GM19239 (cell line): ENCODE results near the gene RPN2.

Experiments
- DNase-seq: peaks from one replicate; pipeline ENCODE4 v3.0.0; 2011; ENCODE audit warnings: low spot score; ENCODE audit not compliant: insufficient read length
- FAIRE-seq: peaks from 2 replicates; lab custom pipeline; 2011; peaks lifted over from hg19 to GRCh38; lab: Jason Lieb, UNC

Gene RPN2

DNA sequence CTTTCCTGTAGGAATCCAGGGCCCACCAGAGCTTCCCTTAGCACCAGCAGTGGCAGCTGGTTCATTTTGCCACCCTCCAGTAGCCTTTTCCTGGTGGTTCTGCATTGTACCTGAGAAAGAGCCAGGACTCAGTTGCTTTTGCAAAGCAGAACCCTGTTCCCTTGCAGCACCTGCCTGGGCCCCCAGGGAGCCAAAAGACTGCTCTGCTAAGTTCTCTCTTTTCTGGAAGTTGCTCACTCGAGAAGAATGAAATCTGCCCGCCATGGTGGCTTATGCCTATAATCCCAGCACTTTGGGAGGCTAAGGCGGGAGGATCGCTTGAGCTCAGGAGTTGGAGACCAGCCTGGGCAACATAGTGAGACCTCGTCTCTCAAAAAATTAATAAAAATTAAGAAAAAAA lies 58.5 kb downstream of the RPN2 start:
- DNase-seq (no peak), FAIRE-seq (no peak)

DNA sequence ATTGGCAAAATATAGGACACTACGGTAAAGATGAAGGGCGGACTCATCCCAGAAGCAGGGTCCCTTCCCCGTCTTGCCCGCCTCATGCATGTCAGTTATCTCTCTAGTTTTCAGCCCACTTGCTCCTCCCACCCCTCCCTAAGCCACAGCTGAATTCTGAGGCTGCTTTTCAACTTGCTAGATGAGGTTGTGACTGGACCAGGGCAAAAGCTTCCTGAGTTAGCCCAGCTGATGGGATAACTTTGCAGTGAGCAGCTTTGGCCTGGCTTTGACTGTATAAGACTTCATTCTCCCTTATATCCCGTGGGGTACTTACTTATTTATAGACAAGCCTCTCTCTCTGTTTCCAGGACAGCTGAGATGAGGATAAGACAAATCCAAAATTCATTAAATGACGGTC lies 59.3 kb downstream of the RPN2 start:
- no peak for FAIRE-seq
- DNase-seq, result no peak

DNA sequence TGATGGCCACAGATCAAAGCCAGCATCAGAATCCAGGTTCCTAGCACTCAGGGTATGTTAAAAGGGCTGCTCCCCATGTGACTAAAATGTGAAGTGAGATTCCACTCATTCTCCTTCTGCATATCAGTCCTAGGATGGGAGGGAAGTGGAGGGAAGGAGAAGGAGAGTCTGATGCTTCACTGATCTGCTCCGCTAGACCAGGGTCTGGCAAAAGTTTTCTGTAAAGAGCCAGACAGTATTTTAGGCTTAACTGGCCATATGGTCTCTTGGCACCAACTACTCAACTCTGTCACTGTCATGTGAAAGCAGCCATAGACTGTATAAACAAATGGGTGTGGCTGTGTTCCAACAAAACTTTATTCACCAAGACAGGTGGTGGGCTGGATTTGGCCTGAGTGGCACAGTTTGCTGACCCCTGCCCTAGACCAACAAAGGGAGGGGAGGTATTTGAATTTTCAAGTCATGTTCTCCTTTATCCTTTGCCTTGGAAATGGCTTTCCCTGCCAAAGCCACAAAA lies 59.9 kb downstream of the RPN2 start:
- DNase-seq, result no peak
- FAIRE-seq, result no peak

DNA sequence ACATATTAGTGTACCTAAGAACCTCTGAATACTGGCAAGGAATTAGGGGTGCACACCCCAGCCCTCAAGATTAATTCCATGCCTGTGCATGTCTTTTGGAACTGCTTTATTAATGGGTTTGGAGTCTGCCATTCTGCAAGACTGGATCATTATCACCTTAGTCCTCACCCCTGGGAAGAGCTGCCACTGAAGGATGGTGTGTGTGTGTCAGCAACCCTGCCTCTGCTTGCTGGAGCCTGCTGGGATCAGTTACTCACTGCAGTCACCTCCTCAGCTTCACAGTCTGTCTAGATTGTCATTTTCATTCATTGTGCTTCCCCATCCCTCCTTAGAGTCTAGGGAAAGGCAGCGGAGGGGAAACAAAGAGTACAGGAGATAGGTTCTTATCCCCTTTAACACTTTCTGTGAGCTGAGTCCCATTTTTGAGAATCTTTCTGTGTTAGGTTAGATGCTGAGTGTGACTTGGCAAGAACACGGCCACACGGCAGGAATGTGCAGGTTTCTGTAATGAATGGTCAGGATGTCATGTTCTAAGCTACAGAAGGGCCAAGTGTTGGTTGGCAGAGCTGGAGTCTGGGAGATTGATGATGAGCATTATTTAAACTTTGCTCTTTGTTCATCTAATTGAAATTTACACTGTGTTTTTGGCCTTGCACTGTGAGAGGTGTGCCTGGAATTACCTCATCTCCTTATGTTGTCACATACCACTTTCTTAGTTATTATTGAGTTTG lies 61.4 kb downstream of the RPN2 start:
- DNase-seq (no peak), FAIRE-seq (no peak)

DNA sequence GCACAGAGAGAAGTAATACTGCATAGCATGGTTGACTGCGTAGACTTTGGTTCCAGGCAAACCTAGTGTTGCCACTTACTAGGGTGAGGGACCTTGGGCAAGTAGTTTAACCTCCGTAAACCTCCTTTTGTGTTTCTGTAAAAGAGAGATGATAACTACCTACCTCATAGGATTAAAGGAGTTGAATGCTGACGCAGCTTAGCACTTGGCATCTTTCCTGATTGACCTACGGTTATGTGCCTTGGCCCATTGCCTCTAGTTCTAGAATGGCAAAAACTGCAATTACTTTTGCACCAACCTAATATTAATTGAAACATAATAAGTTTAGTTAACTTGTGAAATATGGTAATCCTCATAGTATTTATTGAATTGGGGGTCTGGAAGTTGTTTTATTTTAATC lies 63.4 kb downstream of the RPN2 start:
- DNase-seq (no peak), FAIRE-seq (no peak)

DNA sequence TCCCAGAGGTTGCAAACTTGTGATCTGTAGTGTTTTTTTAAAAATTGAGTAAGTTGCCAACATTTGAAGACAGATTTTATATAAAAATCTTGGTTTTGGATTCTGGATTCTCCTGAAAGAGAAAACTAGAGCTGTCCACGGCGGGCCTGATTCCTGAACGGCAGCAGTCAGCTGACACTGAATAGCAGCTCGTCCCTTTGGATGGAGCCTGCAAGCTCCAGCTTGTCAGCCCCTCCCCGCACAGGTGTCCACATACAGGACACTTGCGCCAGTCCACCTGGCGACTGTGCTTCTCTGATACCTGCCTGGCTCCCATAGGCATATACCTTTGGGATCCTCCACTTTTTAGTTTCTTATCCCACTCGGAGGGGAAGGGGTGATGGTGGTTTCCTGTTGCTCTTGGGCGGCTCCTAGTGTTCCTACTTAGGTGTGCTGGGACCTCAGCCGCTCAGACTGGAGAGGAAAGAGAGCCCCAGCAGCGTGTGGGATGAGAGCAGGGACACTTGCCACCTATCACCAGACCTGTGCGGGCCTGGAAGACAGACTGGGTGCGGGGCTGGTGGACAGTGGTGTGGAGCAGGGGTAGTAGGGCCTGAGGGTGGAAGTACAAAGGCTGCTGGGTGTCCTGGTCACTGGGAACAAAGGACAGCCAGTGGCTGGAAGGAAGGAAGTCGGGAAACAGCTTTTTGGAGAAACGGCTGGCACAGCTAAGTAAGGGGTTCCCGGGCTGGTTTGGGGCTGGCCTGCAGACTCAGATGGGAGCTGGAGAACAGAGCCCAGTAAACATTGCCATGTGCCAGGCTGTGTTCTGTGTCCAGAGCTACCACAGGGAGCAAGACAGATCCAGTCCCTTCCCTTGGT lies 64.2 kb downstream of the RPN2 start:
- DNase-seq (no peak), FAIRE-seq (no peak)

DNA sequence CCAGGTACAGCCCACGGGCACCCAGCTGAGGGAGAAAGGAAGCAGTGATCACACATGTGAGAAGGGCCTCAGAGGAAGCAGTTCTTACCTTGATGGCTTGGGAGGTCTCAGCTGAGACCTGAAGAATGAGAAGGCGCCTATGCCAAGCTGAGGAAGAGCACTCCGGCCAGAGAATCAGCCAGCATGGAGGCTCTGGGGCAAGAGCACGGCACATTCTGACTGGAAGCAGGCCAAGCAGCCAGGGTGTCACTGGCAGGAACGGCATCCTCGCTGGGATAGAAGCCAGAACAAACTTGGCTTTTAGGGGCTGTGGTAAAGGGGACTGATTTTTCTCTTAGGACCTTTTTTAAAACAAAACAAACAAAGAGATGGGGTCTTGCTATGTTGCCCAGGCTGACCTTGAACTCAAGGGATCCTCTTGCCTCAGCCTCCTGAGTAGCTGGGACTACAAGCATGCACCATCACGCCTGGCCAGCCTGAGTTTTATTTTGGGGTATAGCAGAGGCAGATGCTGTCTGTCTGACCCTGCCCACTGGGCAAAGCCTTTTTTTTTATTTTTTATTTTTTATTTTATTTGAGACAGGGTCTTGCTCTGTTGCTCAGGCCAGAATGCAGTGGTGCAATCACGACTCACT lies 64.9 kb downstream of the RPN2 start:
- DNase-seq (no peak), FAIRE-seq (no peak)

DNA sequence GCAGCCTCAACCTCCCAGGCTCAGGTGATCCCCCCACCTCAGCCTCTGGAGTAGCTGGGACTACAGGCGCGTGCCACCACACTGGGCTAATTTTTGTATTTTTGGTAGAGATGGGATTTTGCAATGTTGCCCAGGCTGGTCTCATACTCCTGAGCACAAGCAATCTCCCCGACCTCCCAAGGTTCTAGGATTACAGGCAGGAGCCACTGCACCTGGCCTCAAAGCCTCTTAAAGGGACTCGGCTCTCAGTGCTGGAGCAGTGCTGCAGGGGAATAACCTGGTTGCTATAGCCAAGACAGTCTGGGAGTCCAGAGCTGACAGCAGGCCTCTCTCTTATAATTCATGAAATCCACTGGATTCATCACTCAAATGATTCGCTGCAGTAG lies 65.4 kb downstream of the RPN2 start:
- FAIRE-seq, result no peak
- no peak for DNase-seq

DNA sequence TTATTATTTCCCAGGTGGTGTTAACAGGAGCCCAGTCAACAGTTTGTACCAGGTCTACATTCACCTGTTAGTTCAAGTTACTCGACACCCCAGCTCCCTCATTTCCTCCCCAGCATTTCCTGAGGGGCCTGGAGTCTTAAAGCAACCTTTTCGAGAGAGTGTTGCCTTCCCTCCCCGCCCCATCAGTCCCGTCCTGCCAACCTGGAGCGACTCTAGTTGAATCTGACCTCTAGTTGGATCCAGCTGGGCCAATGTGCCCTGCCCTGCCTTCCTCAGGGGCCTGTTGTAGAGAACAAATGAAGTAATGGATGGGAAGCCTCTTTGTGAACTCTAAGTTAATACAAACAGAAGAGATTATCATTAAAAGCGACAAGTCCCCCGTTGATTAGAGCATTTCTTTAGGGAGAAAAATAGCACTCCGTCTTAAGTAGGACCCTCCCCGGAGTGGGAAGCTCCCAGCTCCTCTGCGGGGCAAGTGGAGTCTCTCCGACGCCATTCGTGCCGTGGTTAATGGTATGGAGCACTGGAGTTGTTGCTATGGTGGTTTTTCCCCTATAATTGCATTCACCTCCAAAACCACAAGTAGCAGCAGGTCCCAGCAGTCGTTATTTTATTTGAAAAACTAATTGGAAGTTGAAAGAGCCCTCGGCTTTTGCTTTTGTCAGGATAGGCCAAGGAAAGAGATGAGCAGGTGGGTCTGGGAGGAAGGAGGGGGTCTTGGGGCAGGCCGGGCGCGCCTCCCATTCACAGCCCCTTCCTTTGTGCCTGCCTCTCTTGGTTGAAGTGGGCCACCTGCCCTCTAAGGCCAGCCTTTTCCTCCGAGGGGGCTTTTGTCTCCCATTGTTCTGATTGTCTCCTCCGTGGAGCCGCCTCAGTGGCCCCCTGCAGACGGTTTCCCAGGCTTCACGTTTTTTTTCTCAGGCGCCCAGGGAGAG lies 66.4 kb downstream of the RPN2 start:
- FAIRE-seq, result no peak
- no peak for DNase-seq

DNA sequence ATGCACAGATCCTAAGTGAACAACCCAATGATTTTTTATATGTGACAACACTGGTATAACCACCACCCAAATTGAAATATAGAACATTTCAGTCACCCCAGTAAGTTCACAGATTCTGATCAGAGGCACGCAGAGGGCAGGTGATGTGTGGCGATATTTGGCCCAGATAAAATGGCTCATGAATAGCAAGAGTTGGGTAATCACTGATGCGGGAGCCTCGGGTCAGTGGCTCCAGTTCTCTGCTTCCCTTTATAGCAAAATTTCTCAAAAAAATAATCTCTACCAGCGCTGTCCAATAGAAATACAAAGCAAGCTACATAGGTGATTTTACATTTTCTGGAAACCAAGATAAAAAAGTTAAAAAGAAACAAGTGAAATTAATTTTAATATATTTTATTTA lies 67.6 kb downstream of the RPN2 start:
- FAIRE-seq, result no peak
- DNase-seq, result no peak

DNA sequence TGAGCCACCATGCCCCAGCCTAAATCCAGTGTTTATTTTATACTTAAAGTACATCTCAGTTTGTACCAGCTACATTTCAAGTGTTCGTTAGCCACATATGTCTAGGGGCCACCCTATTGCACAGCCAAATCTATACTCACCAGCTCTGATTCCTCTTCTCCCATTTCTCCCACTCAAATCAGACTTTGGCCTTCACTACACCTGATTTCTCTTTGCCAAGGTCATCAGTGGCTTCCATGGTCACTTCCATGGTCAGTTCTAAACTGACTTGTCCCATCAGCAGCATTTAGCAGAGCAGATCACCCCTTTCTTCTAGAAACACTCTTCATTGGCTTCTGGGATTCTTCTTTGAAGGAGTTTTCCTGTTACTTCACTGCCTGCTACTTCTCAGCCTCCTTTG lies 68.4 kb downstream of the RPN2 start:
- FAIRE-seq (no peak), DNase-seq (no peak)

DNA sequence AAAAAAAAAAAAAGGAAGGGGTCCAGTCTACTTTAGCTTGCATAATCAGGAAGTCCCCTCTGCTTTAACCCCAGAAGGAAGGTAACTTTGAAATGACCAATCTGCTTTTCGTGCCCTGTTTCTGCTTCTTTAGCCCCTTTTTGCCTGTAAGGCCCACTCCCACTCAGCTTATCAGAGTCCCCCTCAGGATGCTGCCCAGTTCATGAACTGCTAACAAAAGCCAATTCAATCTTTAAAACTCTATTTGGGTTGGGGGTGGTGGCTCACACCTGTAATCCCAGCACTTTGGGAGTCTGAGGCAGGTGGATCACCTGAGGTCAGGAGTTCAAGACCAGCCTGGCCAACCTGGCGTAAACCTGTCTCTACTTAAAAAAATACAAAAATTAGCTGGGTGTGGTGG lies 70.2 kb downstream of the RPN2 start:
- no peak for FAIRE-seq
- DNase-seq, result no peak

DNA sequence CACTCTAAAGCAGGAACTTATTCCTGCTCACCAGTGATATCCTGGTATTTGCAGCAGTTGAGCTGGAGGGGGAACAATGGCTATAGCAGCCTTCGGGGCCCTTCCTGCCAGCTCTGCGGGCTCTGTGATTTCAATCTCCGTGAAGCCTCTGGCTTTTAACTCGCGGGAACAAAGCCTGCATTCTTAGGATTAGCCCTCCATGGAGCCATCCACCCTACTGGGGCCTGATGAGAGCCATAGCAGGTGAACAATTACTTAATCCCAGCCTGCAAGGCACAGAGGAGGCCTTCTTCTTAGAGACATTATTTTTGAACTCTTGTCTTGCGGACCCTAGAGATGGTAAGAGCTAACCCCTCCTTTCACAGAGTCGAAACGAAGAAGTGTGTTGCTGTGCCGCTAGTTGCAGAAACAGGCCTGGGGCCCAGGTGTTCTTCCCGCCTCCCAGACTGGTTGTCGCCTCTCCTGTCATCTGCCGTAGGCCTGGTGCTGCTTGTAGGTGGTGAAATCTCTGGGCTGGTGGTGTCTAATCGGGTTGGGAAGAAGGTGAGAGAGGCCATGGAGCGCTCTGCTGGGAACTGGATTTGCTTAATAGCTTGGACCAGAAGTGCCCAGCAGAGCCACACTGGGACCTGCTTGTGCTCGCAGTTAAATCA lies 72.8 kb downstream of the RPN2 start:
- FAIRE-seq (no peak), DNase-seq (no peak)

DNA sequence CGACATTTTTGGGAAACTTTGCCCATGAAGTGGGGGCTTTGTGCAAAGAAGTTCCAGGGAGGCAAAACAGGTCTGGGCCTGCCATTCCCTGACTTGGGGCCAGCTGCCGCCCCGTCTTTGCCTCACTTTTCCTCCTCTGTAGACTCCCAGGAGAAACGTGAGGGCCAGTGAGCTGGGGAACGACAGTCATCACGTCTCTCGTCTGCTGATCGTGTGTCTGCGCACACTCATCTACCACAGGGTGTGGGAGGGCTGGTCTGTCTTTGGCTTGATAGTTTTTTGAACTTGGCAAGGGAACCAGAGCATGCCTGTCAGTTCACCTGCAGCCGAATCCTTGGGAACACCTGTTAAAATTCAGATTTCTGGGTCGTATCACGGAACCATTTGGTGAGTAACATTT lies 74.0 kb downstream of the RPN2 start:
- no peak for FAIRE-seq
- no peak for DNase-seq

DNA sequence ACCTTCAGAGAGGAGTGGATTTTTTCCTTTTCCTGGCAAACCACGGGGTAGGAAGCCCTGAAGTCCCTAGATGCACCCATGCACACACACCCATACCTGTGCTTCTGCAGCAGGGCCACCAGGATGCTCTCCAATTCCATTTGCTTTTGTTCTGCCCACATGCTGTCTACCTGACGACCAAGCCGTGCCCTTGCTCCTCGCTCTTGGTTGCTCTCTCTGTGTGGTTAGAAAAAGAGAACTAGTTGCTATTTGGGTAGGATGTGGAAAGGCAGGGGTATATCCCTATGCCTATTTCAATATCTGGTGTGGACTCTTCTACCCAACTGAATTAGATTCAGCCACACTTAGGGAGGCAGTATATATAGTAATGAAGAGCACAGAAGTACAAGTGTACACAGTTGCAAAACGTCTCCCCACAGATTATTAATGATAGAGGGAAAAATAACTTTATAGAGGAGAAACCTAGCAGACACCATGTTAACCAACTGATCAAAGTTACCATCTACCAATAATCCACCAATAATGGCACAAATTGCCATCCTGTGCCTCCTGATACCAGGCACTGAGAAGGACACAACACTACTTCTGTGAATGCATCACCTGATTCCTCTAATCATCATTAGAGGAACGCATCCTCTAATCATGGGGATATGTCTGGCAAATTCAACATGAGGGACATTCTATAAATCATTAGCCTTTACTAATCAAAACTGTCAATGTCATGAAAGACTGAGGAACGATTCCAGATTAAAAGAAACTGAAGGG lies 75.2 kb downstream of the RPN2 start:
- no peak for DNase-seq
- FAIRE-seq, result no peak

DNA sequence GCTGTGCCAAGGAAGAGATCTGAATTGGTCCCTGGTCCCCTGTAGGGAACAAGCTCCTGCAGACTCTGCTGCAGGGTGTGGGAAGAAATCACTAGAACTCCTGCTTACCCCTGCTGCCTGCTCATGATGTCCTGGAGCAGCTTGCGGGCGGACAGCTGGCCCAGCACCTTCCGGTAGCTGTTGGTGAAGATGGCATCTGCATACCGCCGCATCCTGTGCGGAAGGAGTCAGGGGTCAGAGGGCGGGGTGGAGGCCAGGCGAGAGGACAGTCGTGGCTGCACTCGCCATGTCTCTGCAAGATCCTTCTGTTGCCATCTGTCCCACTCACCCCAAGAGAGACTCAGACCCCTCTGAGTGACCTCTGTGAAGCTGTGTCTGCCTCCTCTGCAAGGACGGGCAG lies 77.2 kb downstream of the RPN2 start:
- FAIRE-seq (no peak), DNase-seq (no peak)

DNA sequence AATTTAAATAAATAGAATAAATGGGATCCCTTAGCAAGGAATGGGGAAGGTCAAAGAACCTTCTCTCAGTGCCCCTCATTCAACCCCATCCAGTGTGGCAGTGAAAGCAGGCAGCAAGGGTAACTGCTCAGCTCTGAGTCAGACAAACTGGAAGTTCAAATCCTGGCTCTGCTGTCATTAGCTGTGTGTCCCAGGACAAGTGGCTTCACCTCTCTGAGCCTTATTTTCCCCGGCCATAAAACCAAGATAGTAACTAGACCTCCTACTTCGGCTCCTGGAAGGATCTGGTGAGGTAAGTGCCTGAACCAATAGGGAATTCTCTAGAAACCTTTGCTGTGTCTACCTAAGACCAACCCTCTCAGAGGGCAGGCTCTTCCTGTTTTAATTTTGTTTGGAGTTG lies 78.4 kb downstream of the RPN2 start:
- FAIRE-seq (no peak), DNase-seq (no peak)

DNA sequence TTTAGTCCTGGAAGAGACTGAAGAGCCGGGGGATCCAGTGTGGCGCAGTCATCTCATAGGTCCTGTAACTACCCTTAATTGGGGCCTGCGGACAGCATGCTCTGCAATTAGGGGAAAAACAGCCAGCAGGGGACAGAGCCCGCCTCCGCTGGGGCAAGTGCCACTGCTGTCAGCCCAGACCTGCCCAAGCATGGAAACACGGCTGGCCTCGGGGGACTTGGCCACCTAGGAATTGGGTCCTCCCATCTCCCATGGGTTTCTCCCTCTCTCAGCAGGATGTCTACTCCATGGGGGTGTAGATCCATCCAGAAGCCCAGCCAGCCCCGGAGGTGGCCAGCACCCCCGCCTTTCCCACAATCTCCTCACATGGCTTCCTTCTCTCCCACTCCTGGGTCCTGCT lies 78.9 kb downstream of the RPN2 start:
- FAIRE-seq, result no peak
- no peak for DNase-seq

DNA sequence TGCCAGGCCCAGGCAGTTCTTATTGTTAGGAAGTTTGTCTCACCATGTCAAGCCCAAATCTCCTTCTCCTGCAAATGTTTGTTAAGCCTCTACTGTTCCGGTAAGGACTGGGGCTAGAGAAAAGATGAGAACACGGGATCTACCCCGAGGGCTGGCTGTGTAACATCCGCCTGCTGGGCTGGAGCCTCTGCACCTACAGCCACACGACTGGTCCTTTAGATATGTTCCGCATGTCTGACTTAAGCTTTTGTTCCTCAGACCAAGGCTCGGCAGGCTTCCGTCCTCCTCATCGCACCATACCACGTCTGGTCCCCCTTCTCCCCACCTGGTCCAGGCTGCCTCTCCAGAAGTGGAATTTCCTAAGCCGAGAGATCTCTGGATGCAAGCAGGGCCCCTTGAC lies 79.9 kb downstream of the RPN2 start:
- DNase-seq, result no peak

More for the DNA sequence above, 79.9 kb downstream of the RPN2 start:
- FAIRE-seq, result no peak
